OCI-LY1 (cell line): ENCODE results near the gene BCAR1.
"Not testable (repeated sequence)": the region's sequence is repeated elsewhere in the genome, so short reads cannot be mapped to it uniquely, and the experiment has no call there.

Source experiments
- H2AFZ ChIP-seq: fragments of 200-600 bp; sonication (generic), shearing (Covaris generic); 2 replicates; pipeline ENCODE4 v1.6.0; 2014; ENCODE audit warnings: antibody characterized with exemption, mild to moderate bottlenecking, low read length
- H3F3A ChIP-seq: fragments of 200-600 bp; sonication (generic), shearing (Covaris generic); 2 replicates; pipeline ENCODE4 v1.6.0; 2014; ENCODE audit warnings: mild to moderate bottlenecking, antibody characterized with exemption, low read length, moderate library complexity; ENCODE audit not compliant: insufficient read depth
- H3K27ac ChIP-seq: fragments of 200-600 bp; sonication (generic); 2 replicates; pipeline ENCODE4 v1.5.1; 2014; ENCODE audit warnings: low read length, mixed run types, mild to moderate bottlenecking, low read depth; ENCODE audit not compliant: poor library complexity, severe bottlenecking
- H3K27me3 ChIP-seq: fragments of 200-600 bp; sonication (generic); 2 replicates; pipeline ENCODE4 v1.6.0; 2014; ENCODE audit warnings: antibody characterized with exemption, mild to moderate bottlenecking, low read length, moderate library complexity; ENCODE audit not compliant: insufficient read depth
- H3K36me3 ChIP-seq: fragments of 200-600 bp; sonication (generic); 2 replicates; pipeline ENCODE4 v1.6.1; 2014; ENCODE audit warnings: mild to moderate bottlenecking, antibody characterized with exemption, low read length, moderate library complexity, mixed read lengths; ENCODE audit not compliant: insufficient read depth
- H3K4me1 ChIP-seq: fragments of 200-600 bp; sonication (generic); 2 replicates; pipeline ENCODE4 v1.5.1; 2014; ENCODE audit warnings: mild to moderate bottlenecking, low read length, moderate library complexity; ENCODE audit not compliant: insufficient read depth, severe bottlenecking
- H3K4me2 ChIP-seq: fragments of 200-600 bp; sonication (generic), shearing (Covaris generic); 2 replicates; pipeline ENCODE4 v1.6.1; 2014; ENCODE audit warnings: low read length
- H3K4me3 ChIP-seq: fragments of 200-600 bp; sonication (generic); 2 replicates; pipeline ENCODE4 v1.5.1; 2014; ENCODE audit warnings: low read length, low read depth, mild to moderate bottlenecking, mixed read lengths; ENCODE audit not compliant: poor library complexity, severe bottlenecking
- H3K79me2 ChIP-seq: fragments of 200-600 bp; shearing (Covaris generic); 2 replicates; pipeline ENCODE4 v1.6.1; 2016; ENCODE audit warnings: mixed run types, low read length, mixed read lengths; ENCODE audit not compliant: insufficient read depth
- H3K9ac ChIP-seq: fragments of 200-600 bp; sonication (generic), shearing (Covaris generic); 2 replicates; pipeline ENCODE4 v1.6.1; 2014; ENCODE audit warnings: mild to moderate bottlenecking, low read length, mixed read lengths
- H3K9me2 ChIP-seq: fragments of 200-600 bp; sonication (generic), shearing (Covaris generic); 2 replicates; pipeline ENCODE4 v1.6.1; 2014; ENCODE audit warnings: low read depth, mild to moderate bottlenecking, low read length, mixed read lengths
- H3K9me3 ChIP-seq: fragments of 200-600 bp; shearing (Covaris generic); 2 replicates; pipeline ENCODE4 v1.6.1; 2014; ENCODE audit warnings: low read length, mixed read lengths
- H4K20me1 ChIP-seq: fragments of 200-600 bp; sonication (generic), shearing (Covaris generic); 2 replicates; pipeline ENCODE4 v1.6.0; 2016; ENCODE audit warnings: mild to moderate bottlenecking, low read length; ENCODE audit not compliant: insufficient read depth
- EZH2 ChIP-seq: fragments of 200-600 bp; sonication (generic), shearing (Covaris generic); IDR thresholded peaks from 2 replicates; pipeline ENCODE4 v1.8.0; 2017; ENCODE audit warnings: borderline replicate concordance, mixed run types, mild to moderate bottlenecking, antibody characterized with exemption, low read length, moderate library complexity, mixed read lengths
- TF ChIP-seq, protein P1 (sequence below): fragments of 200-600 bp; sonication (generic), shearing (Covaris generic); IDR thresholded peaks from 2 replicates; pipeline ENCODE4 v1.5.1; 2017; ENCODE audit warnings: mild to moderate bottlenecking, antibody characterized with exemption, low read length, moderate library complexity, mixed read lengths

BCAR1 gene

GRCh38 chr16:75216127-75216526 lies 35.3 kb downstream of the BCAR1 start:
- Histone ChIP-seq H3K4me3 (no peak overlapping the region), H4K20me1 (no peaks in the 10 kb centered on the region), H3K36me3 (no peaks in the 10 kb centered on the region; the same call in 1 of the 2 replicates), H3K27ac (no peak overlapping the region), H3K9me2 (no peaks in the 10 kb centered on the region), H3K27me3 (peaks cover 3% of the 10 kb centered on the region; the same call in 1 of the 2 replicates), H3K4me2 (no peak overlapping the region), H3K79me2 (no peaks in the 10 kb centered on the region), H3K9me3 (no peaks in the 10 kb centered on the region), H3K9ac (no peak overlapping the region), H3F3A (no peaks in the 10 kb centered on the region), H3K4me1 (peaks cover 14% of the 10 kb centered on the region), H2AFZ (no peak overlapping the region)
- TF ChIP-seq, protein P1, sequence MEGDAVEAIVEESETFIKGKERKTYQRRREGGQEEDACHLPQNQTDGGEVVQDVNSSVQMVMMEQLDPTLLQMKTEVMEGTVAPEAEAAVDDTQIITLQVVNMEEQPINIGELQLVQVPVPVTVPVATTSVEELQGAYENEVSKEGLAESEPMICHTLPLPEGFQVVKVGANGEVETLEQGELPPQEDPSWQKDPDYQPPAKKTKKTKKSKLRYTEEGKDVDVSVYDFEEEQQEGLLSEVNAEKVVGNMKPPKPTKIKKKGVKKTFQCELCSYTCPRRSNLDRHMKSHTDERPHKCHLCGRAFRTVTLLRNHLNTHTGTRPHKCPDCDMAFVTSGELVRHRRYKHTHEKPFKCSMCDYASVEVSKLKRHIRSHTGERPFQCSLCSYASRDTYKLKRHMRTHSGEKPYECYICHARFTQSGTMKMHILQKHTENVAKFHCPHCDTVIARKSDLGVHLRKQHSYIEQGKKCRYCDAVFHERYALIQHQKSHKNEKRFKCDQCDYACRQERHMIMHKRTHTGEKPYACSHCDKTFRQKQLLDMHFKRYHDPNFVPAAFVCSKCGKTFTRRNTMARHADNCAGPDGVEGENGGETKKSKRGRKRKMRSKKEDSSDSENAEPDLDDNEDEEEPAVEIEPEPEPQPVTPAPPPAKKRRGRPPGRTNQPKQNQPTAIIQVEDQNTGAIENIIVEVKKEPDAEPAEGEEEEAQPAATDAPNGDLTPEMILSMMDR, result no peak
- no peak for TF ChIP-seq EZH2

- H3F3A ChIP-seq, H3K9me3 ChIP-seq, H3K9me2 ChIP-seq, H3K4me2 ChIP-seq, H2AFZ ChIP-seq, H3K4me3 ChIP-seq, H3K27ac ChIP-seq, H3K36me3 ChIP-seq, H3K79me2 ChIP-seq, H3K9ac ChIP-seq, H3K27me3 ChIP-seq, H4K20me1 ChIP-seq, H3K4me1 ChIP-seq: not testable (repeated sequence)
Observed at GRCh38 chr16:75211286-75211685, 40.1 kb downstream of the BCAR1 start.

DNA sequence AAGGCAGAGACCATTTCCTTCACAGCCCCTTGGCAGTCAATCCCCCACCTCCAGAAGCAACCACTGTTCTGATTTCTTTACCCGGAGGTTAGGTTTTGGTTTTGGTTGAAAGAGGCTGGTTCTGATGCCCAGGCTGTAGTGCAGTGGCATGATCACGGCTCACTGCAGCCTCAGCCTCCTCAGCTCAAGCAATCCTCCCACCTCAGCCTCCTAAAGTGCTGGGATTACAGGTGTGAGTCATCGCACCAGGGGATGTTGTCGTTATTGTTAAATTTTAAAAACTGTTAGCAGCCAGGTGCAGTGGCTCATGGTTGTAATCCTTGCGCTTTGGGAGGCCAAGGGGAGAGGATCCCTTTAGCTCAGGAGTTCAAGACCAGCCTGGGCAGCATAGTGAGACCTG lies 41.5 kb downstream of the BCAR1 start:
- Histone ChIP-seq H3K4me3 (no peak overlapping the region), H3K9me2 (no peaks in the 10 kb centered on the region)
- no peak for TF ChIP-seq EZH2
- TF ChIP-seq, protein P1, result no peak

GRCh38 chr16:75209514-75209913 lies 41.9 kb downstream of the BCAR1 start:
- not testable (repeated sequence) for H3K79me2 ChIP-seq, H3K9me2 ChIP-seq, H3K4me1 ChIP-seq, H3K9ac ChIP-seq, H4K20me1 ChIP-seq, H3K4me2 ChIP-seq, H3F3A ChIP-seq, H2AFZ ChIP-seq, H3K27ac ChIP-seq, H3K9me3 ChIP-seq, H3K36me3 ChIP-seq, H3K27me3 ChIP-seq, H3K4me3 ChIP-seq

More for the DNA sequence above, 41.5 kb downstream of the BCAR1 start:
- H3F3A ChIP-seq, result no peaks in the 10 kb centered on the region
- no peak overlapping the region for H3K27ac ChIP-seq
- H3K4me2 ChIP-seq, result no peak overlapping the region
- no peaks in the 10 kb centered on the region for H4K20me1 ChIP-seq
- no peaks in the 10 kb centered on the region for H3K9me3 ChIP-seq
- no peaks in the 10 kb centered on the region for H3K4me1 ChIP-seq
- no peaks in the 10 kb centered on the region for H3K79me2 ChIP-seq
- no peak overlapping the region for H2AFZ ChIP-seq
- no peak overlapping the region for H3K9ac ChIP-seq
- H3K27me3 ChIP-seq, result peaks cover 3% of the 10 kb centered on the region; the same call in 1 of the 2 replicates
- no peaks in the 10 kb centered on the region for H3K36me3 ChIP-seq
